ENCODE measurements around the gene FAM53B. TPM values are rescaled to one million over a fixed set of nuclear protein-coding genes. Genes with fewer than 3 reads are reported as not detected.
"Not testable (repeated sequence)": the region's sequence is repeated elsewhere in the genome, so short reads cannot be mapped to it uniquely, and the experiment has no call there.

Gene FAM53B
- polyA plus RNA-seq, 6 donors from 2014 or later: 19.6 to 141 (median 31.5) TPM

GRCh38 chr10:124748953-124749645 lies 4.9 kb upstream of the FAM53B start:
- DNase-seq (no peak), ATAC-seq (ENCODE audit: low read depth in 2 of 2) (no peak)
- Mint-ChIP-seq H3K27me3 (no peaks in the 10 kb centered on the region), H3K9me3 (no peaks in the 10 kb centered on the region), H3K4me3 (peak overlapping the region in 2 of 8 donors; percentile 0 to 42), H3K4me1 (peaks cover 15 to 21% (median 18%) of the 10 kb centered on the region in 3 donors), H3K36me3 (no peaks in the 10 kb centered on the region), H3K27ac (peak overlapping the region; percentile 57 to 90 (median 84))

GRCh38 chr10:124748166-124748565 lies 4.0 kb upstream of the FAM53B start:
- H3K36me3 Mint-ChIP-seq: no peaks in the 10 kb centered on the region
- peak overlapping the region in 1 of 6 donors; percentile 47 for H3K27ac Mint-ChIP-seq
- no peaks in the 10 kb centered on the region for H3K27me3 Mint-ChIP-seq
- ATAC-seq (ENCODE audit: low read depth in 2 of 2) (no peak), DNase-seq (no peak)
- no peak overlapping the region for H3K4me3 Mint-ChIP-seq
- H3K9me3 Mint-ChIP-seq: no peaks in the 10 kb centered on the region
- H3K4me1 Mint-ChIP-seq: peaks cover 18 to 21% (median 19%) of the 10 kb centered on the region in 3 donors

GRCh38 chr10:124747745-124748144 lies 3.6 kb upstream of the FAM53B start:
- H3K4me3 Mint-ChIP-seq: no peak overlapping the region
- H3K9me3 Mint-ChIP-seq: no peaks in the 10 kb centered on the region
- ATAC-seq (ENCODE audit: low read depth in 2 of 2) (no peak), DNase-seq (no peak)
- peaks cover 18 to 22% (median 21%) of the 10 kb centered on the region in 3 donors for H3K4me1 Mint-ChIP-seq
- H3K27ac Mint-ChIP-seq: peak overlapping the region in 1 of 6 donors; percentile 4
- H3K36me3 Mint-ChIP-seq: peaks cover 0 to 2% of the 10 kb centered on the region in 2 donors
- no peaks in the 10 kb centered on the region for H3K27me3 Mint-ChIP-seq

- Mint-ChIP-seq H3K9me3 (no peaks in the 10 kb centered on the region), H3K4me3 (no peak overlapping the region)
Observed at GRCh38 chr10:124746992-124747391, 2.8 kb upstream of the FAM53B start.

GRCh38 chr10:124746447-124746846 lies 2.3 kb upstream of the FAM53B start:
- ATAC-seq (ENCODE audit: low read depth in 2 of 2); H3K27ac Mint-ChIP-seq; H3K27me3 Mint-ChIP-seq; H3K9me3 Mint-ChIP-seq; H3K36me3 Mint-ChIP-seq; DNase-seq: not testable (repeated sequence)
- peak overlapping the region in 1 of 8 donors; percentile 89 for H3K4me3 Mint-ChIP-seq
- H3K4me1 Mint-ChIP-seq: peaks cover 28 to 34% (median 30%) of the 10 kb centered on the region in 3 donors

More at GRCh38 chr10:124746992-124747391, 2.8 kb upstream of the FAM53B start:
- peaks cover 24 to 28% (median 25%) of the 10 kb centered on the region in 3 donors for H3K4me1 Mint-ChIP-seq
- H3K27me3 Mint-ChIP-seq: no peaks in the 10 kb centered on the region
- no peak for ATAC-seq (ENCODE audit: low read depth in 2 of 2)
- no peak overlapping the region for H3K27ac Mint-ChIP-seq
- peaks cover 0 to 4% of the 10 kb centered on the region in 2 donors for H3K36me3 Mint-ChIP-seq
- no peak for DNase-seq

- H3K27ac Mint-ChIP-seq: peak overlapping the region in 2 of 6 donors; percentile 51 to 62
- peaks cover 0 to 4% of the 10 kb centered on the region in 2 donors for H3K36me3 Mint-ChIP-seq
- DNase-seq (peak; percentile 64), ATAC-seq (ENCODE audit: low read depth in 2 of 2) (no peak)
- H3K4me3 Mint-ChIP-seq: peak overlapping the region in 7 of 8 donors; percentile 66 to 97 (median 87)
- H3K4me1 Mint-ChIP-seq: peaks cover 36 to 42% (median 37%) of the 10 kb centered on the region in 3 donors
- no peaks in the 10 kb centered on the region for H3K9me3 Mint-ChIP-seq
- no peaks in the 10 kb centered on the region for H3K27me3 Mint-ChIP-seq
Observed at GRCh38 chr10:124745673-124746072, 1.5 kb upstream of the FAM53B start.

GRCh38 chr10:124745252-124745651 lies 1.1 kb upstream of the FAM53B start:
- no peaks in the 10 kb centered on the region for H3K27me3 Mint-ChIP-seq
- H3K4me3 Mint-ChIP-seq: peak overlapping the region; percentile 66 to 97 (median 87)
- no peak for ATAC-seq (ENCODE audit: low read depth in 2 of 2)
- peaks cover 40 to 46% (median 40%) of the 10 kb centered on the region in 3 donors for H3K4me1 Mint-ChIP-seq
- peaks cover 0 to 4% of the 10 kb centered on the region in 2 donors for H3K36me3 Mint-ChIP-seq
- DNase-seq: no peak
- H3K27ac Mint-ChIP-seq: peak overlapping the region in 5 of 6 donors; percentile 51 to 91 (median 64)
- no peaks in the 10 kb centered on the region for H3K9me3 Mint-ChIP-seq

- peaks cover 49 to 53% (median 49%) of the 10 kb centered on the region in 3 donors for H3K4me1 Mint-ChIP-seq
- H3K27ac Mint-ChIP-seq: peak overlapping the region; percentile 94 to 99 (median 98)
- no peaks in the 10 kb centered on the region for H3K27me3 Mint-ChIP-seq
- DNase-seq (no peak), ATAC-seq (ENCODE audit: low read depth in 2 of 2) (peak in 1 of 2 donors; percentile 7)
- H3K36me3 Mint-ChIP-seq: peaks cover 0 to 4% of the 10 kb centered on the region in 2 donors
- H3K4me3 Mint-ChIP-seq: peak overlapping the region; percentile 92 to 100 (median 98)
- H3K9me3 Mint-ChIP-seq: no peaks in the 10 kb centered on the region
Observed at GRCh38 chr10:124743191-124744101, 732 bp downstream of the FAM53B start.

- peak overlapping the region; percentile 92 to 100 (median 98) for H3K4me3 Mint-ChIP-seq
- H3K4me1 Mint-ChIP-seq: peaks cover 55 to 62% (median 58%) of the 10 kb centered on the region in 3 donors
- ATAC-seq (ENCODE audit: low read depth in 2 of 2) (no peak), DNase-seq (no peak)
- H3K27ac Mint-ChIP-seq: peak overlapping the region; percentile 91 to 99 (median 98)
- H3K36me3 Mint-ChIP-seq: peaks cover 0 to 4% of the 10 kb centered on the region in 2 donors
- no peaks in the 10 kb centered on the region for H3K9me3 Mint-ChIP-seq
- no peaks in the 10 kb centered on the region for H3K27me3 Mint-ChIP-seq
Observed at GRCh38 chr10:124742413-124743190, 1.6 kb downstream of the FAM53B start.

- Mint-ChIP-seq H3K9me3 (no peaks in the 10 kb centered on the region), H3K36me3 (peaks cover 0 to 4% of the 10 kb centered on the region in 2 donors), H3K4me1 (peaks cover 61 to 68% (median 64%) of the 10 kb centered on the region in 3 donors), H3K27ac (peak overlapping the region; percentile 91 to 99 (median 98)), H3K27me3 (no peaks in the 10 kb centered on the region), H3K4me3 (peak overlapping the region; percentile 92 to 100 (median 98))
- no peak for ATAC-seq (ENCODE audit: low read depth in 2 of 2)
- no peak for DNase-seq
Observed at GRCh38 chr10:124741922-124742412, 2.2 kb downstream of the FAM53B start.

- DNase-seq: peak; percentile 71
- Mint-ChIP-seq H3K4me1 (peaks cover 67 to 73% (median 70%) of the 10 kb centered on the region in 3 donors), H3K9me3 (no peaks in the 10 kb centered on the region), H3K4me3 (peak overlapping the region; percentile 92 to 100 (median 98)), H3K27me3 (no peaks in the 10 kb centered on the region), H3K27ac (peak overlapping the region; percentile 95 to 99 (median 98)), H3K36me3 (peaks cover 0 to 4% of the 10 kb centered on the region in 2 donors)
- peak; percentile 56 to 58 for ATAC-seq (ENCODE audit: low read depth in 2 of 2)
Observed at GRCh38 chr10:124741281-124741921, 2.8 kb downstream of the FAM53B start.

Data from naive B cell (primary cell).